Fibroblast of mammary gland (primary cell): ENCODE results near the gene PEAR1.

Experiments
- DNase-seq: peaks from one replicate; pipeline ENCODE4 v3.0.0-alpha.2; 2010; ENCODE audit warnings: low read depth
- H3K4me3 ChIP-seq: 2 replicates; pipeline ENCODE4 v1.5.1; 2011; ENCODE audit warnings: low read depth, mild to moderate bottlenecking, low read length, moderate library complexity; ENCODE audit not compliant: control insufficient read depth
- CTCF ChIP-seq: conservative IDR thresholded peaks from 2 replicates; pipeline ENCODE4 v1.5.1; 2011; ENCODE audit warnings: low read depth, low read length, inconsistent platforms; ENCODE audit not compliant: control insufficient read depth, insufficient read depth

The PEAR1 gene

GRCh38 chr1:156958247-156958714 is 64.8 kb downstream of the PEAR1 start:
- no peak overlapping the region for H3K4me3 ChIP-seq
- DNase-seq: no peak
- no peak for TF ChIP-seq CTCF

- H3K4me3 ChIP-seq: no peak overlapping the region
- TF ChIP-seq CTCF: no peak
- DNase-seq: peak; percentile 51
Observed at GRCh38 chr1:156959414-156959813, 65.9 kb downstream of the PEAR1 start.

- no peak overlapping the region for H3K4me3 ChIP-seq
- DNase-seq: no peak
- TF ChIP-seq CTCF: no peak
Observed at GRCh38 chr1:156959925-156960324, 66.4 kb downstream of the PEAR1 start.

GRCh38 chr1:156961709-156962108 is 68.2 kb downstream of the PEAR1 start:
- TF ChIP-seq CTCF: peak; percentile 13
- DNase-seq: no peak
- H3K4me3 ChIP-seq: no peak overlapping the region

DNA sequence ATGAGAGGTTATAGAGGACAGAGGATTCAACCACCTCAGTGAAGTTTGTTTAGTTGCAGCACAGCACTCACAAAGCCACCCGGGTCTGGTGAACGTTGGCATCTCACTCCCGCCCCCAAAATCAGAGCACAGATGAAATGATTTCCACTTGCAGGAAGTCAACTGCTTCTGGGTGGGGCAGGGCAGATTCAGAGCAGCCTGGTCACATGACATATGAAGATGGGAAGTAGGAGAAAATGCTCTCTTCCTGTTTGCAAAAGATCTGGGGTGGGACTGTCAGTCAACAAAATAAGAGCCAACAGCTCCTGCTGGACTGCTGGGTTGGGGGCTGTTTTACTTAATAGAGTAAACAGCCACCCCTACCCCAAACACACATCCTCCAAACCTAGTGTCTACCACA is 70.1 kb downstream of the PEAR1 start:
- no peak for DNase-seq
- no peak for TF ChIP-seq CTCF
- H3K4me3 ChIP-seq: no peak overlapping the region

- H3K4me3 ChIP-seq: no peak overlapping the region
- TF ChIP-seq CTCF: no peak
- peak; percentile 15 for DNase-seq
Observed at GRCh38 chr1:156964441-156964840, 70.9 kb downstream of the PEAR1 start.
